GM23338 (cell line): Measurements from ENCODE around the gene NTRK3. TPM values are rescaled to one million over a fixed set of nuclear protein-coding genes. Genes with fewer than 3 reads are reported as not detected.

Experiments used
- ATAC-seq: fragments of 200-7000 bp; cut with Tn5 transposase; 3 replicates; pipeline ENCODE4 v1.9.1; 2020
- DNase-seq: peaks from one replicate; pipeline ENCODE4 v3.0.0-alpha.2; 2015; ENCODE audit warnings: low spot score
- H2AFZ ChIP-seq: fragments of 200-600 bp; sonication (generic); 2 replicates; pipeline ENCODE4 v1.8.0; 2016; ENCODE audit warnings: antibody characterized with exemption, mild to moderate bottlenecking, moderate library complexity
- H3F3A ChIP-seq: fragments of 200-600 bp; sonication (generic); replicated peaks from 2 replicates; pipeline ENCODE4 v1.8.0; 2017; ENCODE audit warnings: antibody characterized with exemption, mixed run types, low read depth
- H3K27ac ChIP-seq: fragments of 200-600 bp; sonication (generic); 2 replicates; pipeline ENCODE4 v1.6.1; 2016; ENCODE audit warnings: low read depth
- H3K27me3 ChIP-seq: fragments of 200-600 bp; sonication (generic); 2 replicates; pipeline ENCODE4 v1.8.0; 2016; ENCODE audit warnings: mild to moderate bottlenecking, mixed run types, moderate library complexity; ENCODE audit not compliant: insufficient read depth
- H3K36me3 ChIP-seq: fragments of 200-600 bp; sonication (generic); 2 replicates; pipeline ENCODE4 v1.8.0; 2016; ENCODE audit warnings: mild to moderate bottlenecking; ENCODE audit not compliant: insufficient read depth
- H3K4me1 ChIP-seq: fragments of 200-600 bp; sonication (generic); 2 replicates; pipeline ENCODE4 v1.8.0; 2016; ENCODE audit warnings: mild to moderate bottlenecking, moderate library complexity; ENCODE audit not compliant: insufficient read depth
- H3K4me2 ChIP-seq: fragments of 200-600 bp; sonication (generic); 2 replicates; pipeline ENCODE4 v1.7.1; 2017; ENCODE audit warnings: mixed run types
- H3K4me3 ChIP-seq: fragments of 200-600 bp; sonication (generic); 2 replicates; pipeline ENCODE4 v1.6.1; 2016; ENCODE audit warnings: mixed run types
- H3K79me2 ChIP-seq: fragments of 200-600 bp; sonication (generic); replicated peaks from 2 replicates; pipeline ENCODE4 v1.8.0; 2017; ENCODE audit warnings: mild to moderate bottlenecking; ENCODE audit not compliant: insufficient read depth
- H3K9me2 ChIP-seq: fragments of 200-600 bp; sonication (generic); 2 replicates; pipeline ENCODE4 v1.8.0; 2017; ENCODE audit not compliant: insufficient read depth
- H4K20me1 ChIP-seq: fragments of 200-600 bp; sonication (generic); replicated peaks from 2 replicates; pipeline ENCODE4 v1.8.0; 2017; ENCODE audit warnings: mild to moderate bottlenecking; ENCODE audit not compliant: insufficient read depth
- H3K27ac Mint-ChIP-seq: 2 replicates; pipeline ENCODE4 v1.8.0; 2020; ENCODE audit warnings: inconsistent platforms, mild to moderate bottlenecking, moderate library complexity, mixed read lengths
- H3K27me3 Mint-ChIP-seq: 3 replicates; pipeline ENCODE4 v1.8.0; 2022; ENCODE audit warnings: low read depth, mild to moderate bottlenecking, moderate library complexity, mixed read lengths, inconsistent platforms; ENCODE audit not compliant: insufficient read depth, poor library complexity
- H3K36me3 Mint-ChIP-seq: 3 replicates; pipeline ENCODE4 v1.8.0; 2021; ENCODE audit warnings: low read depth, mild to moderate bottlenecking, inconsistent platforms, moderate library complexity, mixed read lengths
- H3K4me1 Mint-ChIP-seq: 3 replicates; pipeline ENCODE4 v1.8.0; 2020; ENCODE audit warnings: mild to moderate bottlenecking, inconsistent platforms, mixed read lengths
- H3K4me3 Mint-ChIP-seq: 3 replicates; pipeline ENCODE4 v1.8.0; 2021; ENCODE audit warnings: moderate library complexity, mild to moderate bottlenecking, inconsistent platforms, mixed read lengths
- H3K9me3 Mint-ChIP-seq: 3 replicates; pipeline ENCODE4 v1.8.0; 2020; ENCODE audit warnings: moderate library complexity, mild to moderate bottlenecking, inconsistent platforms, mixed read lengths
- CREB1 ChIP-seq: fragments of 250-450 bp; sonication (Bioruptor Pico); IDR thresholded peaks from 2 replicates; pipeline ENCODE4 v1.5.0; 2020; ENCODE audit warnings: low read depth, mild to moderate bottlenecking, moderate library complexity
- CTCF ChIP-seq, 2 experiments: fragments of 200-600 bp in 1 of 2; sonication (generic) in 1 of 2; conservative IDR thresholded peaks; 2 replicates each; pipeline versions ENCODE4 v1.5.1 to v1.6.1; 2016 to 2017; ENCODE audit warnings: antibody characterized with exemption in 2 of 2, low read depth in 2 of 2, mild to moderate bottlenecking in 2 of 2, moderate library complexity in 1 of 2
- ETS1 ChIP-seq: IDR thresholded peaks from 2 replicates; pipeline ENCODE4 v1.6.1; 2016; ENCODE audit warnings: antibody characterized with exemption
- EZH2 ChIP-seq: fragments of 200-600 bp; sonication (generic); IDR thresholded peaks from one replicate; pipeline ENCODE4 v1.8.0; 2017; ENCODE audit warnings: antibody characterized with exemption, mild to moderate bottlenecking, low read depth; ENCODE audit not compliant: unreplicated experiment
- EZH2phosphoT487 ChIP-seq: fragments of 200-600 bp; sonication (generic); IDR thresholded peaks from one replicate; pipeline ENCODE4 v1.8.1; 2018; ENCODE audit warnings: antibody characterized with exemption; ENCODE audit not compliant: unreplicated experiment
- JUNB ChIP-seq: IDR thresholded peaks from one replicate; pipeline ENCODE4 v1.6.1; 2016; ENCODE audit warnings: antibody characterized with exemption; ENCODE audit not compliant: unreplicated experiment
- NANOG ChIP-seq: IDR thresholded peaks from 2 replicates; pipeline ENCODE4 v1.6.1; 2016; ENCODE audit warnings: antibody characterized with exemption, borderline replicate concordance
- POLR2AphosphoS5 ChIP-seq: IDR thresholded peaks from 2 replicates; pipeline ENCODE4 v1.6.1; 2016; ENCODE audit warnings: antibody characterized with exemption, low read depth
- REST ChIP-seq: IDR thresholded peaks from one replicate; pipeline ENCODE4 v1.6.1; 2018; ENCODE audit warnings: antibody characterized with exemption; ENCODE audit not compliant: unreplicated experiment
- STAT1 ChIP-seq: IDR thresholded peaks from one replicate; pipeline ENCODE4 v1.6.1; 2016; ENCODE audit warnings: antibody characterized with exemption; ENCODE audit not compliant: unreplicated experiment
- ZNF114 ChIP-seq: fragments of 250-450 bp; sonication (Bioruptor Pico); IDR thresholded peaks from 2 replicates; pipeline ENCODE4 v1.5.0; 2020; ENCODE audit warnings: mild to moderate bottlenecking, moderate library complexity
- ZNF331 ChIP-seq: fragments of 250-450 bp; sonication (Bioruptor Pico); IDR thresholded peaks from 2 replicates; pipeline ENCODE4 v1.5.0; 2020; ENCODE audit warnings: low read depth, mild to moderate bottlenecking, moderate library complexity
- ZNF462 ChIP-seq: fragments of 250-450 bp; sonication (Bioruptor Pico); IDR thresholded peaks from 2 replicates; pipeline ENCODE4 v1.5.0; 2020; ENCODE audit warnings: mild to moderate bottlenecking, moderate library complexity
- polyA plus RNA-seq: library from polyadenylated mRNA; unstranded; fragments of >200 nt; fragmentation: Nextera tagmentation; extraction: Ambion mirVana; gene quantifications from 2 replicates; pipeline ENCODE4 v1.2.1, GENCODE V29; 2016
- total RNA-seq: library from RNA; depleted of rRNA; stranded (reverse); fragments of >200 nt; shearing (Covaris generic); gene quantifications from 2 replicates; pipeline ENCODE4 v1.2.3, GENCODE V29; 2014

NTRK3 gene
- total and polyA plus RNA-seq, 2 experiments from 2014 or later: 3.1 to 5.3 TPM

GRCh38 chr15:88232771-88233201 is 23.8 kb downstream of the NTRK3 start:
- Mint-ChIP-seq H3K36me3 (peaks cover 3% of the 10 kb centered on the region; the same call in 1 of the 3 replicates), H3K27ac (no peak overlapping the region), H3K4me3 (no peak overlapping the region), H3K9me3 (peaks cover 1% of the 10 kb centered on the region; the same call in 2 of the 3 replicates), H3K4me1 (peaks cover 18% of the 10 kb centered on the region), H3K27me3 (peaks cover 1% of the 10 kb centered on the region)
- ATAC-seq: no peak
- Histone ChIP-seq H2AFZ (no peak overlapping the region), H3K4me3 (no peak overlapping the region), H3K4me1 (peaks cover 5% of the 10 kb centered on the region; the same call in 1 of the 2 replicates), H4K20me1 (no peaks in the 10 kb centered on the region), H3F3A (no peaks in the 10 kb centered on the region), H3K27me3 (no peaks in the 10 kb centered on the region), H3K79me2 (no peaks in the 10 kb centered on the region), H3K27ac (no peak overlapping the region), H3K4me2 (no peak overlapping the region; the same call in 1 of the 2 replicates), H3K9me2 (peaks cover 22% of the 10 kb centered on the region), H3K36me3 (no peaks in the 10 kb centered on the region)
- TF ChIP-seq CREB1 (CRISPR knock-in tag) (no peak), ZNF462 (CRISPR knock-in tag) (no peak), ZNF331 (no peak), POLR2AphosphoS5 (no peak), JUNB (no peak), EZH2phosphoT487 (no peak), CTCF (conservative IDR thresholded peaks at IDR 0.05; ENCODE audit: low read depth in 2 of 2) (no peak), STAT1 (no peak), EZH2 (no peak), ZNF114 (CRISPR knock-in tag) (no peak), ETS1 (no peak), REST (no peak), NANOG (no peak)
- DNase-seq: no peak
